H1 (cell line): ENCODE data around the gene TAS2R1. TPM values are rescaled to one million over a fixed set of nuclear protein-coding genes. Genes with fewer than 3 reads are reported as not detected.

Source experiments
- CTCF ChIA-PET: fragments of 300-600 bp; sonication (Branson Sonifier 250); formaldehyde crosslinking; loops from one replicate; lab custom pipeline; 2021; ENCODE audit not compliant: partially characterized antibody; lab: Charles Lee
- POLR2A ChIA-PET: fragments of 300-600 bp; sonication (Branson Sonifier 250); formaldehyde crosslinking; loops from one replicate; lab custom pipeline; 2021; ENCODE audit warnings: inconsistent platforms; ENCODE audit not compliant: partially characterized antibody; lab: Charles Lee
- DNase-seq, 2 experiments: peaks; one replicate each; pipeline versions ENCODE4 v3.0.0 to v3.0.0-alpha.2; 2010 to 2022; ENCODE audit warnings: low spot score in 2 of 2, low read depth in 1 of 2, mixed read lengths in 1 of 2
- FAIRE-seq: peaks from 2 replicates; lab custom pipeline; 2011; peaks lifted over from hg19 to GRCh38; lab: Jason Lieb, UNC
- H2AFZ ChIP-seq: 2 replicates; pipeline ENCODE4 v1.8.1; 2012; ENCODE audit warnings: low read length, inconsistent platforms
- H2AK5ac ChIP-seq: 2 replicates; pipeline ENCODE4 v1.6.1; 2013; ENCODE audit warnings: low read depth, low read length
- H2BK120ac ChIP-seq: replicated peaks from 2 replicates; pipeline ENCODE3; 2013; ENCODE audit warnings: low read depth, low read length, inconsistent platforms
- H2BK12ac ChIP-seq: 2 replicates; pipeline ENCODE4 v1.6.1; 2013; ENCODE audit warnings: low read depth, low read length
- H2BK15ac ChIP-seq: 2 replicates; pipeline ENCODE4 v1.6.1; 2013; ENCODE audit warnings: low read length
- H2BK20ac ChIP-seq: 2 replicates; pipeline ENCODE4 v1.6.1; 2013; ENCODE audit warnings: low read length
- H2BK5ac ChIP-seq: 2 replicates; pipeline ENCODE4 v1.6.1; 2013; ENCODE audit warnings: low read depth, low read length
- H3K14ac ChIP-seq: 2 replicates; pipeline ENCODE4 v1.6.1; 2013; ENCODE audit warnings: inconsistent platforms; ENCODE audit not compliant: insufficient read length
- H3K18ac ChIP-seq: 2 replicates; pipeline ENCODE4 v1.6.1; 2013; ENCODE audit warnings: low read length; ENCODE audit errors: extremely low read depth
- H3K23ac ChIP-seq: 2 replicates; pipeline ENCODE4 v1.6.1; 2013; ENCODE audit warnings: inconsistent platforms; ENCODE audit not compliant: insufficient read length
- H3K23me2 ChIP-seq: 2 replicates; pipeline ENCODE4 v1.6.1; 2013; ENCODE audit warnings: low read depth, low read length
- H3K27ac ChIP-seq: 2 replicates; pipeline ENCODE4 v1.6.1; 2011; ENCODE audit warnings: low read depth, low read length, inconsistent platforms
- H3K27me3 ChIP-seq, 4 experiments: replicated peaks in 1 of 4; 1 replicate in 1 of 4; 2 replicates in 3 of 4; pipeline versions ENCODE4 v1.6.1 to v1.8.1; 2011 to 2013; ENCODE audit warnings: low read length in 3 of 4, mild to moderate bottlenecking in 3 of 4, inconsistent platforms in 2 of 4, mixed read lengths in 2 of 4, moderate library complexity in 1 of 4; ENCODE audit not compliant: control insufficient read depth in 3 of 4, insufficient read depth in 3 of 4; ENCODE audit errors: extremely low read depth in 1 of 4
- H3K36me3 ChIP-seq, 4 experiments: 2 replicates each; pipeline versions ENCODE4 v1.6.1 to v1.8.1; 2011 to 2013; ENCODE audit warnings: mild to moderate bottlenecking in 4 of 4, low read length in 3 of 4, moderate library complexity in 2 of 4, control low read depth in 1 of 4, inconsistent platforms in 1 of 4; ENCODE audit not compliant: insufficient read depth in 4 of 4, control insufficient read depth in 2 of 4
- H3K4ac ChIP-seq: replicated peaks from 2 replicates; pipeline ENCODE3; 2013; ENCODE audit warnings: low read length, low read depth, mixed read lengths, inconsistent platforms; ENCODE audit not compliant: insufficient read length
- H3K4me1 ChIP-seq, 4 experiments: replicated peaks in 1 of 4; 1 replicate in 1 of 4; 2 replicates in 3 of 4; pipeline versions ENCODE4 v1.6.1 to v1.8.1; 2011 to 2013; ENCODE audit warnings: low read length in 3 of 4, inconsistent platforms in 2 of 4, mixed read lengths in 1 of 4; ENCODE audit not compliant: insufficient read depth in 4 of 4, control insufficient read depth in 3 of 4
- H3K4me2 ChIP-seq, 2 experiments: 2 replicates each; pipeline versions ENCODE4 v1.6.1 to v1.8.1; 2011 to 2013; ENCODE audit warnings: low read depth in 2 of 2, low read length in 2 of 2, control low read depth in 1 of 2, inconsistent platforms in 1 of 2, mild to moderate bottlenecking in 1 of 2; ENCODE audit not compliant: insufficient read depth in 1 of 2
- H3K4me3 ChIP-seq, 4 experiments: fragments of 200-600, 300-600 bp in 1 of 4; sonication (generic), shearing (Covaris generic), sonication (Bioruptor Twin) in 1 of 4; 2 replicates each; pipeline versions ENCODE4 v1.5.1 to v1.8.1; 2011 to 2016; ENCODE audit warnings: low read length in 4 of 4, low read depth in 3 of 4, control low read depth in 2 of 4, inconsistent platforms in 2 of 4, mild to moderate bottlenecking in 2 of 4, mixed read lengths in 1 of 4, moderate library complexity in 1 of 4; ENCODE audit not compliant: insufficient read depth in 2 of 4; ENCODE audit errors: extremely low read depth in 1 of 4
- H3K56ac ChIP-seq: replicated peaks from 2 replicates; pipeline ENCODE3; 2013; ENCODE audit warnings: low read depth, mild to moderate bottlenecking, mixed read lengths, low read length, inconsistent platforms; ENCODE audit not compliant: insufficient read length
- H3K79me1 ChIP-seq: 2 replicates; pipeline ENCODE4 v1.6.1; 2013; ENCODE audit warnings: low read depth, low read length, control low read depth
- H3K79me2 ChIP-seq, 2 experiments: 2 replicates each; pipeline versions ENCODE4 v1.6.1 to v1.8.1; 2012 to 2013; ENCODE audit warnings: low read length in 2 of 2, mild to moderate bottlenecking in 2 of 2, inconsistent platforms in 1 of 2; ENCODE audit not compliant: insufficient read depth in 2 of 2, control insufficient read depth in 1 of 2
- H3K9ac ChIP-seq, 4 experiments: replicated peaks in 1 of 4; 1 replicate in 1 of 4; 2 replicates in 3 of 4; pipeline versions ENCODE4 v1.6.1 to v1.8.1; 2011 to 2013; ENCODE audit warnings: low read depth in 3 of 4, low read length in 3 of 4, control low read depth in 2 of 4, mild to moderate bottlenecking in 2 of 4, moderate library complexity in 2 of 4, inconsistent platforms in 1 of 4; ENCODE audit errors: extremely low read depth in 1 of 4
- H3K9me3 ChIP-seq, 2 experiments: 2 replicates each; pipeline versions ENCODE4 v1.6.1 to v1.8.1; 2012 to 2013; ENCODE audit warnings: mild to moderate bottlenecking in 2 of 2, moderate library complexity in 2 of 2, control low read depth in 1 of 2, inconsistent platforms in 1 of 2, low read depth in 1 of 2, low read length in 1 of 2, mixed read lengths in 1 of 2; ENCODE audit not compliant: insufficient read depth in 2 of 2
- H4K20me1 ChIP-seq, 2 experiments: replicated peaks in 1 of 2; 2 replicates each; pipeline versions ENCODE3 to v1.8.1; 2011 to 2013; ENCODE audit warnings: inconsistent platforms in 2 of 2, low read length in 2 of 2, mild to moderate bottlenecking in 1 of 2; ENCODE audit not compliant: insufficient read depth in 2 of 2, control insufficient read depth in 1 of 2
- H4K5ac ChIP-seq: 2 replicates; pipeline ENCODE4 v1.6.1; 2013; ENCODE audit warnings: low read length, low read depth, mixed read lengths, inconsistent platforms; ENCODE audit not compliant: insufficient read length
- H4K8ac ChIP-seq: 2 replicates; pipeline ENCODE4 v1.8.0; 2013; ENCODE audit warnings: mild to moderate bottlenecking, moderate library complexity, low read length, inconsistent platforms; ENCODE audit not compliant: insufficient read depth; ENCODE audit errors: extremely low read depth
- H4K91ac ChIP-seq: replicated peaks from 2 replicates; pipeline ENCODE3; 2013; ENCODE audit warnings: low read length, mixed read lengths, inconsistent platforms; ENCODE audit not compliant: insufficient read length
- ATF2 ChIP-seq: IDR thresholded peaks from 2 replicates; pipeline ENCODE4 v1.6.1; 2012; ENCODE audit warnings: low read length, inconsistent platforms
- BACH1 ChIP-seq: IDR thresholded peaks from 2 replicates; pipeline ENCODE4 v1.6.1; 2012; ENCODE audit warnings: low read length, improper control_type of control experiment
- EGR1 ChIP-seq: IDR thresholded peaks from 2 replicates; pipeline ENCODE4 v1.6.1; 2011; ENCODE audit warnings: low read depth, low read length, borderline replicate concordance
- JUN ChIP-seq: IDR thresholded peaks from 2 replicates; pipeline ENCODE4 v1.6.1; 2011; ENCODE audit warnings: low read depth, mild to moderate bottlenecking, improper control_type of control experiment, low read length
- MAX ChIP-seq: IDR thresholded peaks from 2 replicates; pipeline ENCODE4 v1.6.1; 2012; ENCODE audit warnings: inconsistent platforms
- POLR2A ChIP-seq, 2 experiments: IDR thresholded peaks; 1 replicate in 1 of 2; 2 replicates in 1 of 2; pipeline ENCODE4 v1.6.1; 2011; ENCODE audit warnings: low read depth in 2 of 2, low read length in 2 of 2, mild to moderate bottlenecking in 2 of 2; ENCODE audit errors: control extremely low read depth in 1 of 2
- SIN3A ChIP-seq, 2 experiments: IDR thresholded peaks in 1 of 2; conservative IDR thresholded peaks in 1 of 2; 2 replicates each; pipeline ENCODE4 v1.6.1; 2011 to 2012; ENCODE audit warnings: low read length in 2 of 2, improper control_type of control experiment in 1 of 2, low read depth in 1 of 2, mild to moderate bottlenecking in 1 of 2
- SUZ12 ChIP-seq: fragments of 200-600 bp; sonication (generic); IDR thresholded peaks from 2 replicates; pipeline ENCODE4 v1.6.1; 2012; ENCODE audit warnings: mild to moderate bottlenecking, inconsistent platforms, low read length, moderate library complexity, mixed read lengths
- TCF12 ChIP-seq: IDR thresholded peaks from 2 replicates; pipeline ENCODE4 v1.6.1; 2011; ENCODE audit warnings: low read depth, mild to moderate bottlenecking, low read length
- WGBS, 2 experiments: shearing (Covaris generic) in 1 of 2; methylation state at CpG; one replicate each; pipeline versions ENCODE4 v1.1.6 to v1.1.7; 2013 to 2015; ENCODE audit warnings: low lambda C conversion rate in 2 of 2, mixed read lengths in 2 of 2, inconsistent platforms in 1 of 2, low coverage in 1 of 2, missing lambda C conversion rate in 1 of 2; ENCODE audit not compliant: insufficient replicate concordance in 2 of 2, insufficient coverage in 1 of 2, insufficient read length in 1 of 2; ENCODE audit errors: extremely low coverage in 1 of 2, missing lambda C conversion rate in 1 of 2; 5-methylcytosine and 5-hydroxymethylcytosine counted together
- polyA plus RNA-seq, 7 experiments: library from polyadenylated mRNA; depleted of rRNA in 3 of 7; stranded (reverse) in 5 of 7; unstranded in 2 of 7; fragments of >200 nt in 5 of 7; fragments of 200-250 nt in 2 of 7; gene quantifications; 1 replicate in 5 of 7; 2 replicates in 1 of 7; 4 replicates in 1 of 7; pipeline versions ENCODE4 v1.2.1 to v1.2.3, GENCODE V29; 2011 to 2013; ENCODE audit warnings: missing spikeins in 2 of 7, mixed read lengths in 2 of 7
- total RNA-seq: library from RNA; stranded (reverse); fragmentation: NEBNext Ultra II Directional; extraction: Animal tissue kit (Norgen Biotek cat#: 25700); gene quantifications from 2 replicates; pipeline ENCODE4 v1.2.1, GENCODE V29; 2021

Gene TAS2R1
- total and polyA plus RNA-seq, 2 of the 8 experiments (the other 6 are each of a cell fraction or from before 2014, with no cell fraction given): not detected

- no peaks in the 10 kb centered on the region for H4K20me1 ChIP-seq
- no peak overlapping the region for H2BK120ac ChIP-seq
- H2BK15ac ChIP-seq: no peak overlapping the region
- H4K5ac ChIP-seq: no peak overlapping the region
- no peak overlapping the region for H3K56ac ChIP-seq
- no peak overlapping the region for H3K23ac ChIP-seq
- no peak overlapping the region for H3K4me2 ChIP-seq
- DNase-seq: no peak
- H4K8ac ChIP-seq: no peak overlapping the region
- no peaks in the 10 kb centered on the region for H3K79me2 ChIP-seq
- no peak overlapping the region for H2BK20ac ChIP-seq
- H3K4me3 ChIP-seq: no peak overlapping the region
- WGBS, 2 experiments: 92% methylated on average over 6 of the region's 6 CpGs; no CpG with 5 or more reads in 1 of the 2 experiments
- H3K27me3 ChIP-seq: no peaks in the 10 kb centered on the region
- H3K79me1 ChIP-seq: no peaks in the 10 kb centered on the region
- H4K91ac ChIP-seq: no peak overlapping the region
- no peak overlapping the region for H3K27ac ChIP-seq
- no peak overlapping the region for H2BK12ac ChIP-seq
- ChIA-PET POLR2A (no interaction called here), CTCF (interaction anchor here (0.9 to 1.8 kb wide), 2 partner anchors 21 to 112 kb away, joined by 3 to 5 read pairs; no protein-coding TSS in a partner anchor)
- no peaks in the 10 kb centered on the region for H3K4me1 ChIP-seq
- H3K18ac ChIP-seq: no peak overlapping the region
- H2AFZ ChIP-seq: no peak overlapping the region
- no peak for FAIRE-seq
- H3K4ac ChIP-seq: no peak overlapping the region
- H3K36me3 ChIP-seq: no peaks in the 10 kb centered on the region
- H3K23me2 ChIP-seq: no peaks in the 10 kb centered on the region
- H3K14ac ChIP-seq: no peak overlapping the region
- H3K9me3 ChIP-seq: no peaks in the 10 kb centered on the region
- no peak overlapping the region for H2AK5ac ChIP-seq
- TF ChIP-seq SIN3A (conservative IDR thresholded peaks at IDR 0.05 in 1 of 2, IDR thresholded peaks at IDR 0.05 in 1 of 2; ENCODE audit: low read depth in 1 of 2, low read length in 2 of 2) (no peak), TCF12 (no peak), JUN (no peak), MAX (no peak), SUZ12 (no peak), EGR1 (no peak), POLR2A (IDR thresholded peaks at IDR 0.05; ENCODE audit: control extremely low read depth in 1 of 2, low read depth in 2 of 2, low read length in 2 of 2) (no peak), BACH1 (no peak), ATF2 (no peak)
- no peak overlapping the region for H3K9ac ChIP-seq
- no peak overlapping the region for H2BK5ac ChIP-seq
Observed at GRCh38 chr5:9626955-9627354, 3.2 kb downstream of the TAS2R1 start.
